DMS53 (cell line): Measurements from ENCODE around the gene OSBP2.
"Not testable (repeated sequence)": the region's sequence is repeated elsewhere in the genome, so short reads cannot be mapped to it uniquely, and the experiment has no call there.

ENCODE experiments used
- DNase-seq: peaks from one replicate; lab custom pipeline; 2025; lab: John Stamatoyannopoulos, UW

Gene OSBP2

DNA sequence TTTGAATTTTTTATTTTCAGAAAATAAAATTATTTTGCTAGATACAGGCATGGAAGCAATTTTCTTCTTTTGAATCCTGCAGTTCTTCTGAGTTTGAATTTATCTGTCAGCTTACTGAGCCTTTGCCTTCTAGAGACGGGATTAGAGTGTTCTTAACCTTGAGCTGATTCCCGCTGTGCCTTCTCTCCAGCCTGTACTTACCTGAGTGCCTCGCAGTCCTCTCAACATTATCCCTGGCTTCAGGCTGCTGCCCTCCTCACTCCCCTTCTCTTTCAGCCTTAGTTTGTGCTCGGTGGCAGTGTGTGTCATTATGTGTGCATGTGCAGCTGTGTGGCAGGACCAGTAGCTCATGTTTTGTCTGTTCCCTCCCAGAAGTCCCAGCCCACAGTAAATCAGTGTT, 24.3 kb downstream of the OSBP2 start:
- DNase-seq: no peak

DNA sequence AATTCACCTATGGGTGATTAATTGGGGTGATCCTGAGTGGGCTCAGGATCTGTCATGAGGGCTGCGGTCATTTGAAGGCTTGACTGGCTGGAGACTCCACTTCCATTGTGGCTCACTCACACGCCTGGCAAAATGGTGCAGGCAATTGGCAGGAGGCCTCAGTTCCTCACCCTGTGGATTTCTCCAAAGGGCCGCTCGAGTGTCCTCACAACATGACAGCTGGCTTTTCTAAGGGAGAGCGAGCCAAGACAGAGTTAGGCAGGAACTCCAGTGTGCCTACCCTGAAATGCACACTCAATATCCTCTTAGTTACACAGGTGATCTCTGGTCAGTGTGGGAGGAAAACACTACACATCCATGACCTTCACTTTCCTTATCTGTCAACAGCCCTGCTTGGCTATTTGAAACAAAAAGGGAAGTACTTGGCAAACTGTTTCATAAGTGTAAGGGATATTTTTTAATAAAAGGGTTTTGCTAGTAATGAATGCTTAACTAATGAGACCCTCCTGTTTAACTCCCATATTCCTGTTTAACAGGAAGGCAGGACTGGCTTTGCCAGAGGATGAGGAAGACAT, 25.7 kb downstream of the OSBP2 start:
- no peak for DNase-seq

DNA sequence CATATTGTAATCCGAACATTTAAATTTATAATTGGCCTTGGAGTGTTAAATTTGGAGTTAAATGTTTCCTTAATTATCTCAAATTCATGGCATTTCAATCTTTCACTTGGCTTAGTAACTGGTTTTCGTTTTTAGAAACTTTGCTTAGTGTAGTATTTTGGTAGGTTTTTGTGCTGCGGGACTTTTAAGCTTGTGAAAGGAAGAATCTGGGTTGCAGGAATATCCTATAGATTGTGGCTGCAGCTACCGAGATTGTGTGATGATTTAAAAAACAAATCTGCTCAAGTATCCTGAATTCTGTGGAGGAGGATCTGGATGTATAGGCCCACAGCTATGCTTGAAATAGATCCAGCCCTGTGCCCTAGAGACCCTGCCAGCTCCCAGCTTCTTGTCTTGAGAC, 27.1 kb downstream of the OSBP2 start:
- DNase-seq: no peak

DNA sequence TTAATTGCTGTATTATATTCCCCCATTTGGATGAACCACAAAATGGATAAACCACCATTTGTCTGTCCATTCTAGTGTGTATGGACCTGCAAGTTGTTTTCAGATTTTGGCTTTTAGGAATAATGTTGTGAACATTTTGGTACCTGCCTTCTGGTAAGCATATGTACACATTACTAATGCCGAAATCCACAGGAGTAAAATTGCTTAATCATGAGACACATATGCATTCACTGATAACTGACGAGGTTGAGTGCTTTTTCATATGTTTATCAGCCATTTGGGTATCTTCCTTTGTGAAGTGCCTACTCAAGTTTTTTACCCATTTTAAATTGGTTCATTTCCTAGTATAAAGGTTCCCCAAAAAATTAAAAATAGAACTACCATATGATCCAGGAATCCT, 34.2 kb downstream of the OSBP2 start:
- DNase-seq: no peak

DNA sequence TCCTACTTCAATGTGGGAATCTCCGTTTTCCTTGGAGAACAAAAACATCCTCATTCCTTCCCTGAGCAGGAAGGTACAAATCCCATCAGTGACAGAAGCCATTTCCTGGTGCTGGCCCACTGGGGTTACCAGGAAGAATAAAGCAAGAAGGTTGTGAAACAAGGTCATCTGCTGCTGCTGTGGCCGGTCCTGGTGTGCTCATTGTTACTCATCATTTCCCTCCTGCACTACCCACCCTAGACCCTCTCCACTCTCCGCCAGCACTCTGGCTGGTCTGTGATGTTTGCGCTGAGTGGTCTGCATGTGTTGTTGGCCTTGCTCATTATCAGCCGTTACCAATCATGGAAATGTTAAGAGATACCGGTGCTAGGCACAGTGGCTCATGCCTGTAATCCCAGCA, 37.0 kb downstream of the OSBP2 start:
- DNase-seq: no peak

DNA sequence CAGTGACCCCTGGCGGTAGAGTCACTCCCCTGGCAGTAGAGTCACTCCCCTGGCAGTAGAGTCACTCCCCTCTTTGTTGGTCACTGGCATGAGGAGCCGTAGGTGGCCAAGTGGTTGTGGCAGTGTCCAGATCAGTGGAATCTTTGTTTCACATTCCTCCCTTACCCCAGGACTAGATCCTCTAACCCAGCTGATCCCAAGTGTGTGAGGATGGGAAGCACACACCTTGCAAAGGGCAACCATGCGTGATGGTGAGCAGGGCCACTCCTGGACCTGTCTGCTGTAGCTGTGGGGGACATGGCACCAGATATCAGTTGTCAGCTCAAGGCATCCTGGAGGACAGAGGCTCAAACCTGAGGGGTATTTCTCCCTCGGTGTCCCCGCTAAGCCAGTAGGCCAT, 37.8 kb downstream of the OSBP2 start:
- DNase-seq: no peak

DNA sequence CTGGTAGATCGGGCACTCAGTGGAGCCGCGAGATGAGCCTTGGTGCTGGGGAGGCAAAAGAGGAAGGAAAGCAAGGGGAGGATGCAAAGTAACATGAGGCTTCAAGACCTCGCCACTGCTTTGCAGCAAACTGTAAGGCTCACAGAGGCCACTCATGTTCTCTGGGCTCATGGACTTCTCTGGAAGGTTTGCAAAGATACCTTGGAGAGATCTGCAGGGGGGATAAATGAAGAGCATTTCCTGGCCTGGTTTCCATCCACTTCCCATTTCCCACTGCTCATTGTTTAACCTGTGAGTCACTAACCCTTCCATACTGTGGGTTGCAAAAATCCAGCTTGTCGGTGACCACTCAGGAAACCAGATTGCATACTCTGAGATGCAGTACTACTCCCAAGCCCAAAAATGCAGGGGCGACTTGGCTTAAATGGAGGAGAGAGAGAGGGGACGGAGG, 38.5 kb downstream of the OSBP2 start:
- no peak for DNase-seq

DNA sequence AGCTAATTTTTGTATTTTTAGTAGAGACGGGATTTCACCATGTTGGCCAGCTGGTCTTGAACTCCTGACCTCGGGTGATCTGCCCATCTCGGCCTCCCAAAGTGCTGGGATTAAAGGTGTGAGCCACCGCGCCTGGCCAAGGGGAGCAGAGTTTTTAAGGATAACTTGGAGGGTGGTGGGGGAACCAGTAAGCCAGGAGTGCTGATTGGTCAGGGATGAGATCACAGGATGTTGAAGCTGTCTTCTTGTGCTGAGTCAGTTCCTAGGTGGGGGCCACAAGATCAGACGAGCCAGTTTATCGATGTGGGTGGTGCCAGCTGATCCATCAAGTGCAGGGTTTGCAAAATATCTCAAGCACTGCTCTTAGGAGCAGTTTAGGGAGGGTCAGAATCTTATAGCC, 45.3 kb downstream of the OSBP2 start:
- DNase-seq: not testable (repeated sequence)

DNA sequence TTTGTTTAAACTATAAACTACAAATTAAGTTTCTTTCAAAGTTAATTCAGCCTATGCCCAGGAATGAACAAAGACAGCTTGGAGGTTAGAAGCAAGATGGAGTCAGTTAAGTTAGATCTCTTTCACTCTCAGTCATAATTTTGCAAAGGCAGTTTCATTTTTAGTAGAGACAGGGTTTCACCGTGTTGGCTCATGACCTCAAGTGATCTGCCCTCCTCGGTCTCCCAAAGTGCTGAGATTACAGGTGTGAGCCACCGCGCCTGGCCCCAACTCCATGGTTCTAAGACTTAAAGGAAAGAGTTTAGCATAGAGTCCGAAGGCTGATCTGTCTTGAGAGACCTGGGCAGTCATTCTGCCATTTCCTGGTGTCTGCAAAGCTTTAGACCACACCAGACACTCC, 45.8 kb downstream of the OSBP2 start:
- not testable (repeated sequence) for DNase-seq

DNA sequence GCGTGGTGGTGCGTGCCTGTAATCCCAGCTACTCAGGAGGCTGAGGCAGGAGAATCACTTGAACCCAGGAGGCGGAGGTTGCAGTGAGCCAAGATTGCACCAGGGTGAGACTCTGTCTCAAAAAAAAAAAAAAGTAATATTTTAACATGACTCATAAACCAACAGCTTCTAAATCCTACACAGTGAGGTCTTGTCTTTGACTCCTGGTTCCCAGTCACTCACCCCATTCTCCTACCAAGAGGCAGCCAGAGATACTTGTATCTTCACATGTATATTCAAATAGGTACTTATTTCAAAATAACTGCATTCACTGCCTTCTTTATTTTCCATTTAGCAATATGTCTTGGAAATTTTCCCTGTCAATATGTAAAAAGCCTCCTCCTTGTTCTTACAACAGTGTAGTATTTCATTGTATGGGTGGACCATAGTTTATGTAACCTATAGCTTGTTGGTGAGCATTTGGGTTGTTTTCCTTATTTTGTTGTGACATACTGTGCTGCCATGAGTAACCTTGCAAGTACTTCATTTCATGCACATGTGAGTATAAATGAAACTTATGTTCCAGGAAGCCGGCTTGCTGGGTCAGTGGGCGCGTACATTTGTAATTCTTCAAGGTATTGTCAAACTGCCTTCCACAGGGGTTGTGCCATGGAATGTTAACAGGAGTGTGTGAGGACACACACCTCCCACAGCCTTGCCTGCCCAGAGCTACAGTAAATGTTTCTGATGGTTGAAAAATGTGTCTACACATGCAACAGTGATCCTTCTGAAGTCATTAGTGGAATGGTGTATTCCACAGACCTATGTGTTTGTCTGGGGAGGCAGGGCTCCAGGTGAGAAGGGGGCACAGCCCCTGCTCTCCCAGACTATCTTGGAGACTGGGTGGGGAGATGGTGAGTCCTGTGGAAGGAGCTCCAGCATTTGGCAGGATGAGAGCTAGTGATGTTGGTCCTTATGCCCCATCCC, 47.9 kb downstream of the OSBP2 start:
- DNase-seq: no peak

DNA sequence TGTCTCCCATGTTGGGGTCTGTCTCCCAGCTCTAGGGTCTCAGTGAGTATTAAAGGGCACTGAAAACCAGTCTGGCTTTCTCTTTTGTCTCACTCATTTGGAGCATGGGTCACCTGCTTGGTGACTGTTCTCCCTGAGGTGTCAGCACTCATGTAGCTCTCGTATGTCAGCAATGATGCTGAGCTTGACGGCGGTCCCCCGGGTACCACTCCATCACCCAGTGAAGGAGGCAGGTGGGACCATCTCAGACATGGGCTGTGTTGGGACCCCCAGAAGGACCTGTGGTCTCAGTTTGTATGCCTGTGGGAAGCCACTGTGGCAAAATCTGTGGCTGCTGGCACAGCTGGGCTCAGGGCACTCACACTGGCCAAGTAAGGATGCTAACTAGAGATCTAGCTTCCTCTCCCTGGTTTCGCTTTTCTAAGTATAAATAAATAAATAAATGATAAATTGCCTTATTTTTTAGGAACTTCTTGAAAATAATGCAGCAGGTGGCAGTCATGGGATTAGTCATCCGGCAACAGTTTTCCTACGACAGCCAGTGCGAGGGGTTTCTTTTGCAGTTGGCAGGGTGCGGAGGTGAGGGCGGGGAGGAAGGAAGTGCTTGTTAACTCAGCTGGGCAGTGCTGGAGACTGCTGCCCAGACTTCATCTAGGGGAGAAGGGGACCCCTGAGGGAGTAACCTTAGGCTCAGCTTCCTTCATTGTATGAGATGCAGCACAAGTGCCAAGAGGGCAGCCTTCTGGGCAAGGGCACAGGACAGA, 48.8 kb downstream of the OSBP2 start:
- DNase-seq: no peak

DNA sequence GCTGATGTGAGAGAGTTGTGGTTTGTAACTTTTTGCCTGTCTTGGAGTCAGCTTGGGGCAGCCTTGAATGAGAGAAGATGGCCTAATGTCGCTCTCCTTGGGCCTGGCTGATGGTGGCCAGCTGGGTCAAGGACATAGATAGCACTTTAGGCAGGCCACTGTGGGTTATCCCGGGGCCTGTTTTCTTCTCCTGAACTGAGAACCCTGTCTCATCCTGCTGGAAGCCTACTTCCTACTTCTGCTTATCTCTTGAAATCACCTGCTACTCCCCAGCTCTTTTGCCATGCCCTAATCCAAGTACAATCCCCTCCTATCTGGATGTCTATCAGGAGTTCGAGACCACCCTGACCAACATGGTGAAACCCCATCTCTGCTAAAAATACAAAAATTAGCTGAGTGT, 49.5 kb downstream of the OSBP2 start:
- DNase-seq: no peak

DNA sequence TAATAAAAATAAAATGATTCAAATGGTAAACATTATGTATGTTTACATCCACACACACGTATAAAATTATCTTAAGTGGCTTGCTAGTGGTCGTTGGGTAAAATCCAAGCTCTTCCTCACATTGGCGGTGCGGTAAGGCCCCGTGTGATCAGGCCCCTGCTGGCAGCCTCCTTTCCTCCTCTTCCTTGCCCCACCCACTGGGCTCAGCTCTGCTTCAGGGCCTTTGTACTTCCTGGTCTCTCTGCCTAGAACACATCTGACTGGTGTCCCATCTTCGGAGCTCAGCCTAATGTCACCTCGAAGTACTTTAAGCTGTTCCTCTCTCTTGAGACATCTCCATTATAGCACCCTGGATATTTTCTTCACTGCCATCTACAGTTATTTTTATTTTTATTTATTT, 52.8 kb downstream of the OSBP2 start:
- DNase-seq: no peak

DNA sequence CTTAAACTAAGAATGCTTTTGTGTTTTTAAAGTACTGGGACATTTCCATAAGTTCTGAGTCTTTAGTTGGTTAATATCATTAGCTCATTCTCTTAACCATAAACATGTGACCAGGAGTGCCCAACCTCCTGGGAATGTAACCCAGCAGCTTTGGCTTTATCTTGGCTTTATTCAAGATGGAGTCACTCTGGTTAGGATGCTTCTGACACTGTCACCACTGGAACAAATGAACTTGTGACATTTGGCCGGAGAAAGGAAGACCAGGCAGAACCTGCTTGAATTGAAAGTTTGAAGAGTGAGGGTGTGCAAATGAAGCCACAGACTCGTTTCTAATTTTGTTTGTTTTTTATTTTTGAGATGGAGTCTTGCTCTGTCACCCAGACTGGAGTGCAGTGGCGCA, 54.6 kb downstream of the OSBP2 start:
- no peak for DNase-seq

DNA sequence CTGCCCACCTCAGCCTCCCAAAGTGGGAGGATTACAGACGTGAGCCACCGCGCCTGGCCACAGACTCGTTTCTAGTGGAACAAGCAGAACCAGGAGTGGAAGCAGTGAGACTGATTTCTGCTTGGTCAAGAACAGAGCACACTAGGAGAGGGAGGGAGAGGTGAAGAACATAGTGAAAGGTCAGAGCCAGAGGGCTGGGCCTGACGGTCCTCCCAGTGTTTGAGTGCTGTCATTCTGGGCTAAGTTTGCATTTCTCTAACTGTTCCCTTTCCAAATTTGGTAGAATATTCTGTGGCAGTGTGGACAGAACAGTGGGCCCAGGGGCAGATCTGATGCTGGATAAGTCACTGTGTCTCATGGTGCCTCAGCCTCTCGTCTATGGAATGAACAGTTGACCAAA, 55.2 kb downstream of the OSBP2 start:
- DNase-seq: no peak

DNA sequence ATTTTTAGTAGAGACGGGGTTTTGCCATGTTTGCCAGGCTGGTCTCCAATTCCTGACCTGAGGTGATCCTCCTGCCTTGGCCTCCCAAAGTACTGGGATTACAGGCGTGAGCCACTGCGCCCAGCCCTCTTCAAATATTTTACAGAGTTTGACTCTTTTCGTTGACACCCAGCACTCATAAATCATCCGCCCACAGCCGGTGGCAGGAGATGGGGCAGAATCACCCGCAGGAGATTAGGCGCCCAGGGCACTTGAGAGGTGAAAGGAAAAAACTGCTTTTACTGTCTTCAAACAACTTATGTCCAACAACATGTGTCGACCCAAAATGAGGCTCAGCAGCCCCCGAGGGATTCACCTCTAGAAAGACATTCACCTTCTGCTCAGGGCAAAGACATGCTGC, 56.9 kb downstream of the OSBP2 start:
- DNase-seq: no peak

DNA sequence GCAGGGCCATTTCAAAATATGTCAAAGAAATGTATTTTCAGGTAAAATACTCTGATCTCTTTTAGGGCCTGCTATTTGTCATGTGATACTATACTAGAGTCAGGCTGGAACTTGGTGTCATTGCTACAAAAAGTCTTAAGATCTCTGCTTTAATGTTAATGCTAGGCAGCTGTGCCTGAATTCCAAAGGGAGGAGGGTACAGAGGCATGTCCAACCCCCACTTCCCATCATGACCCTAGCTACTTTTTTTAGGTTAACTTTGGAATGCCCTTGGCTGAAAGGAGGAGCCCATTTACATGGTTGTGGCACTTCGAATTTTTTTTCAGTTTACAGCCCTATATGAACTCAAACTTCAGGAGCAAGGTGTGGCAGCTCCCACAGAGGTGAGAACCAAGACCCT, 58.1 kb downstream of the OSBP2 start:
- no peak for DNase-seq

DNA sequence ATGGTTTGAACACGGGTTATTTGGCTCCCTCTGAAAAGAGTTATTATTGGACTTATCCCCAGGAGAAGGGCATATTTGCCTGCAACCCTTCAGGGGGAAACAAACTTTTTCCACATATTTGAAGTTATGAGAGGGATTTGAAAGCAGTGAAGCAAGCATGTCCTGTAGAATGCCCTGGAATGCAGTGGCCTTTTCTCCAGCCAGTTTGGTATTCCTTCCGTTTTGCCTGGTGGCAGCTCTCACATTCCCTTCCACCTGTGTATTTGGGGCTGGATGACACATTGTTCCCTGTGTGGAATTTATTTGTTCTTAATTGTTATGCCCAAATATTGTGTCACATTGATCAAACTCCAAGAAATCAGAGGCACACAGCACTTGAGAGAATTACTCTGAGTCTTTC, 59.0 kb downstream of the OSBP2 start:
- no peak for DNase-seq

DNA sequence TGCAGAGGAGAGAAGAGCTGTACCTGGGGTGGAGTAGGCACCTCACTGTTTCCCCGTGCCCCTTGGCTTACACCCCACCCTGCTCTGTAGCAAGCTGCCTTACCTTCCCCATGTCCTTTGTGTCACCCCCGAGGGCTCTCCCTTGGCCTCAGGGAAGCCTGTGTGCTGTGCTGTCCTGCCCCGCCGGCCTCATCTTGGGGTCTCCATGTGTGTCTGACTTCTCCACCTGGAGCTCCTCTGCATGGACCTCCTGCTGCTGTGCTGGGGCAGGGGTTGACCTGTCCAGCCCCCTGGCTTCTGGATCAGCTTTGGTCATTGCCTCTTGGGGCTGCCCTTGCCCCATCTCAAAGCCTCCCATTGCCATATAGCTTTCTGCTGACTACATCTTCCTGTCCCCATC, 59.8 kb downstream of the OSBP2 start:
- DNase-seq: no peak

DNA sequence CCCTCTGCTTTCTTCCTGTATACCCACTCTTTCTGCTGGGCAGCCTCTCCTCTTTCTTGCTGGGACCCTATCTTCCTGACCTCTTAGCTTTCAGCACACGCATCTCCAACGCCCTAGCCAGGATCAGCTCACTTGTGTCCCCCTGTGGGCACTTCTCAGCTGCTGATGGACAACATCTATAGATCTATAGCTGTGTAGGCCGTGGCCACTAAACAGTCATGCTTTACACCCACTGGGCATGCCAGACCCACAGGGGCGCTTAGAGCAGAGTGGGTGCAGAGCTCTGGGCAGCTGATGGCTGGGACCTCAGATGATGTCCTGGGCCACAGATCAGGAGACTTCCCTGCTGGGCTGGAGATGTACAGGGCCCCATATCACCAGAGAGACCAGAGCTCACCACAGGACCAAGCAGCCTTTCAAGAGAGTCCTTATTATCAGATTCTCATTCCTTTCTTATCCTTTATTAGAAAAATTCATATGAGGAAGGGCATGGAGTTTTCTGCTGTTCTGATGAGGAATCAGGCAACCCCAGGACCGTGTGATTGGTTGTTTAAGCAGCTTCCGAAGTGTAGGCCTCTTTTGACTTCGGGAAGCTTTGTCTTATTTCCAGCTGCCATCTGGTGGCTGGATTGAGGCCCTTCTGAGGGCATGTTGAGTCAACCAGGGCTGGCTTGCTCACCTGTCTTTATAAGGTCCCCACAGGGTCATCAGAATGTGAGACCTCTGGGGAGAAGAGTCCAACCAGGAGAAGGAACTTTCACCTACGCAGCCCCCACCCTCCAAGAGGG, 60.5 kb downstream of the OSBP2 start:
- peak; percentile 76 for DNase-seq

DNA sequence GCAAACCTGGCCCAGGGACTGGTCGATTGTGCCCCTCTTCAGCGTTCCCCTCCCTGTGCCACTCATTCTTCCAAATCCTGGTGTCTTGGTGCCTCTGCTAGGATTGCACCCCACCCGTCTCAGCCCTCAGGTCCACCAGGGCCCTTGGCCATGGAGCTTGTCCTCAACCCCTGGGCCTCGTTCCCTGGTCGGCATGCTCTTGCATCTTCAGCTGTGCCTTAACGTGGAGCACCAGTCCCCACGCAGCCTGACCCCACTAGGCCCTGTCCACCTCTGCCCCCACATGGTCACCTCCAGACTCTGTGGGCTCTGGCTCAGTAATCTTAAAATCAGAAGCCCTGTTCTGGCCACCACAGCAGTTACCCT, 61.1 kb downstream of the OSBP2 start:
- DNase-seq: no peak
